BJ (cell line): Measurements from ENCODE around the gene HP1BP3. TPM values are rescaled to one million over a fixed set of nuclear protein-coding genes. Genes with fewer than 3 reads are reported as not detected.

Source experiments
- CTCF ChIA-PET: fragments of 350-600 bp; formaldehyde crosslinking; extraction: SDS; loops from one replicate; lab custom pipeline; 2021; ENCODE audit warnings: antibody characterized with exemption, inconsistent platforms; lab: Yijun Ruan, JAX
- POLR2A ChIA-PET: fragments of 300-600 bp; sonication (Branson Sonifier 250); formaldehyde crosslinking; extraction: SDS; loops from one replicate; lab custom pipeline; 2021; ENCODE audit warnings: antibody characterized with exemption; lab: Charles Lee
- DNase-seq: peaks from one replicate; pipeline ENCODE4 v3.0.0-alpha.2; 2011; ENCODE audit warnings: low read depth
- H3K27me3 ChIP-seq: 2 replicates; pipeline ENCODE4 v1.6.0; 2011; ENCODE audit warnings: low read length; ENCODE audit not compliant: control insufficient read depth, insufficient read depth
- H3K36me3 ChIP-seq: 2 replicates; pipeline ENCODE4 v1.5.1; 2011; ENCODE audit warnings: low read length; ENCODE audit not compliant: control insufficient read depth, insufficient read depth
- H3K4me3 ChIP-seq: 2 replicates; pipeline ENCODE4 v1.5.1; 2011; ENCODE audit warnings: low read depth, mild to moderate bottlenecking, control low read depth, low read length
- CTCF ChIP-seq: IDR thresholded peaks from 2 replicates; pipeline ENCODE4 v1.5.1; 2011; ENCODE audit warnings: low read depth, mild to moderate bottlenecking, control low read depth, inconsistent platforms, low read length, moderate library complexity; ENCODE audit not compliant: insufficient read depth
- polyA plus RNA-seq: library from polyadenylated mRNA; depleted of rRNA; stranded (reverse); fragments of >200 nt; gene quantifications from 2 replicates; pipeline ENCODE4 v1.2.3, GENCODE V29; 2011

The HP1BP3 gene
- polyA plus RNA-seq, 1 experiment, result 118 TPM

- H3K27me3 ChIP-seq, result no peaks in the 10 kb centered on the region
- peaks cover 22% of the 10 kb centered on the region for H3K36me3 ChIP-seq
- no peak for DNase-seq
- H3K4me3 ChIP-seq, result no peak overlapping the region
- no peak for TF ChIP-seq CTCF
- ChIA-PET CTCF (interaction anchor here (1.1 to 1.9 kb wide), 2 partner anchors 59 to 423 kb away, joined by 3 to 5 read pairs; no protein-coding TSS in a partner anchor), POLR2A (no interaction called here)
Measured at GRCh38 chr1:20771780-20772179, 15.3 kb downstream of the HP1BP3 start.

- no peak for DNase-seq
- no peak for TF ChIP-seq CTCF
- H3K4me3 ChIP-seq, result no peak overlapping the region
- peaks cover 24% of the 10 kb centered on the region for H3K36me3 ChIP-seq
- no peaks in the 10 kb centered on the region for H3K27me3 ChIP-seq
- ChIA-PET POLR2A (no interaction called here), CTCF (interaction anchor here (0.9 to 1.9 kb wide), 2 partner anchors 16 to 425 kb away, joined by 3 to 5 read pairs; no protein-coding TSS in a partner anchor)
Measured at GRCh38 chr1:20770314-20771087, 16.6 kb downstream of the HP1BP3 start.

- H3K4me3 ChIP-seq, result no peak overlapping the region
- no peak for DNase-seq
- TF ChIP-seq CTCF, result no peak
- peaks cover 23% of the 10 kb centered on the region for H3K36me3 ChIP-seq
- no peaks in the 10 kb centered on the region for H3K27me3 ChIP-seq
- CTCF ChIA-PET, result interaction anchor here (0.5 kb wide), 1 partner anchor 69 kb away, joined by 3 read pairs; no protein-coding TSS in a partner anchor
- POLR2A ChIA-PET, result interaction anchor here (0.6 kb wide), 1 partner anchor 48 kb away, joined by 3 read pairs; no protein-coding TSS in a partner anchor
Measured at GRCh38 chr1:20767271-20767670, 19.8 kb downstream of the HP1BP3 start.

DNA sequence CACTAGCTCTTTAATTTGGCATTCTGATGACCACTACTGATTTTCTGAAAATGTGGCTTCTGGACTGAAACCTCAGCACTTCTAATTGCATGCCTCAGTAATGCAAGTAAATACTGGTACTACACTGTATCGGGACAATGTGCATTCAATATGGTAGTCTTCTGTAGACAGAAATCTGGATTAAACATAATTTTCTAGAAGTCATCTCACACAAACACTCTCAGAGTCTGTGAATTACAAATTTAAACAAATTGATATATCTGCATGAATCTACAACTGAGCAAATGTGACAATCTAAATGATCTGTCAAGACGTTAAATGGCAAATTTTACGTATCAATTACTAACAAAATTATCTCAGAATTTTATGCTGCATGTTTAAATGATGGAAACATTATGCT, 23.7 kb downstream of the HP1BP3 start:
- Histone ChIP-seq H3K36me3 (peaks cover 17% of the 10 kb centered on the region), H3K27me3 (no peaks in the 10 kb centered on the region), H3K4me3 (no peak overlapping the region)
- no peak for DNase-seq
- ChIA-PET POLR2A (no interaction called here), CTCF (interaction anchor here (0.9 kb wide), 1 partner anchor 10 kb away, joined by 4 read pairs; no protein-coding TSS in a partner anchor)
- no peak for TF ChIP-seq CTCF

- no peak for DNase-seq
- ChIA-PET POLR2A (no interaction called here), CTCF (no interaction called here)
- Histone ChIP-seq H3K27me3 (no peaks in the 10 kb centered on the region), H3K4me3 (no peak overlapping the region), H3K36me3 (peaks cover 15% of the 10 kb centered on the region)
- TF ChIP-seq CTCF, result no peak
Measured at GRCh38 chr1:20760322-20760721, 26.8 kb downstream of the HP1BP3 start.
